ENCODE results near the gene KTN1.

The KTN1 gene

GRCh38 chr14:55593698-55594097 lies 13.7 kb downstream of the KTN1 start:
- no peak overlapping the region for H3K4me3 ChIP-seq (ENCODE audit: low read depth, low read length)
- no peak overlapping the region for H3K27ac ChIP-seq (ENCODE audit: low read depth, low read length)
- peaks cover 8% of the 10 kb centered on the region; the same call in 1 of the 2 replicates for H3K9me3 ChIP-seq (ENCODE audit: control insufficient read depth, insufficient read depth, low read depth, low read length)

GRCh38 chr14:55599250-55599879 lies 19.4 kb downstream of the KTN1 start:
- no peak overlapping the region for H3K9ac ChIP-seq (ENCODE audit: low read length)
- peaks cover 19% of the 10 kb centered on the region for H3K4me1 ChIP-seq (ENCODE audit: control insufficient read depth, insufficient read depth, low read length)
- H3K27ac ChIP-seq (ENCODE audit: low read depth, low read length): no peak overlapping the region
- peaks cover 5% of the 10 kb centered on the region; the same call in 1 of the 2 replicates for H3K36me3 ChIP-seq (ENCODE audit: control insufficient read depth, insufficient read depth, low read length)
- no peak overlapping the region for H3K4me3 ChIP-seq (ENCODE audit: low read depth, low read length)
- no peaks in the 10 kb centered on the region for H3K27me3 ChIP-seq (ENCODE audit: control insufficient read depth, insufficient read depth, low read length)
- peaks cover 8% of the 10 kb centered on the region; the same call in 1 of the 2 replicates for H3K9me3 ChIP-seq (ENCODE audit: control insufficient read depth, insufficient read depth, low read depth, low read length)

More at GRCh38 chr14:55593698-55594097, 13.7 kb downstream of the KTN1 start:
- H3K9ac ChIP-seq (ENCODE audit: low read length): no peak overlapping the region
- H3K36me3 ChIP-seq (ENCODE audit: control insufficient read depth, insufficient read depth, low read length): peaks cover 2% of the 10 kb centered on the region; the same call in 1 of the 2 replicates
- H3K27me3 ChIP-seq (ENCODE audit: control insufficient read depth, insufficient read depth, low read length): no peaks in the 10 kb centered on the region
- peaks cover 30% of the 10 kb centered on the region for H3K4me1 ChIP-seq (ENCODE audit: control insufficient read depth, insufficient read depth, low read length)

GRCh38 chr14:55600784-55601561 lies 21.0 kb downstream of the KTN1 start:
- no peaks in the 10 kb centered on the region for H3K27me3 ChIP-seq (ENCODE audit: control insufficient read depth, insufficient read depth, low read length)
- peaks cover 35% of the 10 kb centered on the region for H3K4me1 ChIP-seq (ENCODE audit: control insufficient read depth, insufficient read depth, low read length)
- peaks cover 4% of the 10 kb centered on the region; the same call in 1 of the 2 replicates for H3K9me3 ChIP-seq (ENCODE audit: control insufficient read depth, insufficient read depth, low read depth, low read length)
- no peak overlapping the region for H3K27ac ChIP-seq (ENCODE audit: low read depth, low read length)
- no peak overlapping the region for H3K4me3 ChIP-seq (ENCODE audit: low read depth, low read length)
- no peak overlapping the region for H3K9ac ChIP-seq (ENCODE audit: low read length)
- H3K36me3 ChIP-seq (ENCODE audit: control insufficient read depth, insufficient read depth, low read length): peaks cover 3% of the 10 kb centered on the region; the same call in 1 of the 2 replicates

- H3K4me3 ChIP-seq (ENCODE audit: low read depth, low read length): no peak overlapping the region
- H3K9ac ChIP-seq (ENCODE audit: low read length): no peak overlapping the region
- H3K9me3 ChIP-seq (ENCODE audit: control insufficient read depth, insufficient read depth, low read depth, low read length): no peaks in the 10 kb centered on the region; the same call in 1 of the 2 replicates
- no peaks in the 10 kb centered on the region for H3K27me3 ChIP-seq (ENCODE audit: control insufficient read depth, insufficient read depth, low read length)
- H3K36me3 ChIP-seq (ENCODE audit: control insufficient read depth, insufficient read depth, low read length): 0 out of 2 replicates have a peak, but pooled peaks cover 3% of the 10 kb centered on the region
- peaks cover 55% of the 10 kb centered on the region for H3K4me1 ChIP-seq (ENCODE audit: control insufficient read depth, insufficient read depth, low read length)
- no peak overlapping the region for H3K27ac ChIP-seq (ENCODE audit: low read depth, low read length)
Observed at GRCh38 chr14:55603401-55603953, 23.5 kb downstream of the KTN1 start.

- Histone ChIP-seq H3K9me3 (ENCODE audit: control insufficient read depth, insufficient read depth, low read depth, low read length) (no peaks in the 10 kb centered on the region), H3K9ac (ENCODE audit: low read length) (no peak overlapping the region), H3K27me3 (ENCODE audit: control insufficient read depth, insufficient read depth, low read length) (no peaks in the 10 kb centered on the region), H3K36me3 (ENCODE audit: control insufficient read depth, insufficient read depth, low read length) (0 out of 2 replicates have a peak, but pooled peaks cover 3% of the 10 kb centered on the region), H3K4me3 (ENCODE audit: low read depth, low read length) (no peak overlapping the region), H3K27ac (ENCODE audit: low read depth, low read length) (0 out of 2 replicates have a peak overlapping the region, but pooled peaks have one; percentile 73), H3K4me1 (ENCODE audit: control insufficient read depth, insufficient read depth, low read length) (peaks cover 62% of the 10 kb centered on the region)
Observed at GRCh38 chr14:55604488-55604887, 24.5 kb downstream of the KTN1 start.

- H3K27ac ChIP-seq (ENCODE audit: low read depth, low read length): peak overlapping the region; percentile 73
- 0 out of 2 replicates have a peak, but pooled peaks cover 3% of the 10 kb centered on the region for H3K36me3 ChIP-seq (ENCODE audit: control insufficient read depth, insufficient read depth, low read length)
- H3K9ac ChIP-seq (ENCODE audit: low read length): no peak overlapping the region
- peaks cover 63% of the 10 kb centered on the region for H3K4me1 ChIP-seq (ENCODE audit: control insufficient read depth, insufficient read depth, low read length)
- no peaks in the 10 kb centered on the region for H3K9me3 ChIP-seq (ENCODE audit: control insufficient read depth, insufficient read depth, low read depth, low read length)
- H3K27me3 ChIP-seq (ENCODE audit: control insufficient read depth, insufficient read depth, low read length): no peaks in the 10 kb centered on the region
- no peak overlapping the region for H3K4me3 ChIP-seq (ENCODE audit: low read depth, low read length)
Observed at GRCh38 chr14:55604900-55605418, 25.0 kb downstream of the KTN1 start.

- Histone ChIP-seq H3K4me1 (ENCODE audit: control insufficient read depth, insufficient read depth, low read length) (peaks cover 65% of the 10 kb centered on the region), H3K27ac (ENCODE audit: low read depth, low read length) (peak overlapping the region; percentile 73), H3K9ac (ENCODE audit: low read length) (no peak overlapping the region), H3K4me3 (ENCODE audit: low read depth, low read length) (no peak overlapping the region), H3K9me3 (ENCODE audit: control insufficient read depth, insufficient read depth, low read depth, low read length) (no peaks in the 10 kb centered on the region), H3K27me3 (ENCODE audit: control insufficient read depth, insufficient read depth, low read length) (no peaks in the 10 kb centered on the region), H3K36me3 (ENCODE audit: control insufficient read depth, insufficient read depth, low read length) (0 out of 2 replicates have a peak, but pooled peaks cover 3% of the 10 kb centered on the region)
Observed at GRCh38 chr14:55605793-55606192, 25.8 kb downstream of the KTN1 start.

GRCh38 chr14:55607386-55607785 lies 27.4 kb downstream of the KTN1 start:
- Histone ChIP-seq H3K9ac (ENCODE audit: low read length) (no peak overlapping the region), H3K4me3 (ENCODE audit: low read depth, low read length) (no peak overlapping the region), H3K36me3 (ENCODE audit: control insufficient read depth, insufficient read depth, low read length) (no peaks in the 10 kb centered on the region), H3K27ac (ENCODE audit: low read depth, low read length) (peak overlapping the region; percentile 34; the same call in 1 of the 2 replicates), H3K27me3 (ENCODE audit: control insufficient read depth, insufficient read depth, low read length) (no peaks in the 10 kb centered on the region), H3K4me1 (ENCODE audit: control insufficient read depth, insufficient read depth, low read length) (peaks cover 65% of the 10 kb centered on the region), H3K9me3 (ENCODE audit: control insufficient read depth, insufficient read depth, low read depth, low read length) (no peaks in the 10 kb centered on the region)

- H3K9ac ChIP-seq (ENCODE audit: low read length): no peak overlapping the region
- H3K4me3 ChIP-seq (ENCODE audit: low read depth, low read length): no peak overlapping the region
- H3K36me3 ChIP-seq (ENCODE audit: control insufficient read depth, insufficient read depth, low read length): peaks cover 15% of the 10 kb centered on the region
- no peaks in the 10 kb centered on the region for H3K9me3 ChIP-seq (ENCODE audit: control insufficient read depth, insufficient read depth, low read depth, low read length)
- H3K4me1 ChIP-seq (ENCODE audit: control insufficient read depth, insufficient read depth, low read length): peaks cover 51% of the 10 kb centered on the region
- H3K27ac ChIP-seq (ENCODE audit: low read depth, low read length): 0 out of 2 replicates have a peak overlapping the region, but pooled peaks have one; percentile 10
- H3K27me3 ChIP-seq (ENCODE audit: control insufficient read depth, insufficient read depth, low read length): no peaks in the 10 kb centered on the region
Observed at GRCh38 chr14:55609681-55610080, 29.7 kb downstream of the KTN1 start.

- Histone ChIP-seq H3K9me3 (ENCODE audit: control insufficient read depth, insufficient read depth, low read depth, low read length) (no peaks in the 10 kb centered on the region), H3K27me3 (ENCODE audit: control insufficient read depth, insufficient read depth, low read length) (no peaks in the 10 kb centered on the region), H3K27ac (ENCODE audit: low read depth, low read length) (no peak overlapping the region), H3K36me3 (ENCODE audit: control insufficient read depth, insufficient read depth, low read length) (peaks cover 25% of the 10 kb centered on the region), H3K9ac (ENCODE audit: low read length) (no peak overlapping the region), H3K4me3 (ENCODE audit: low read depth, low read length) (no peak overlapping the region), H3K4me1 (ENCODE audit: control insufficient read depth, insufficient read depth, low read length) (peaks cover 40% of the 10 kb centered on the region)
Observed at GRCh38 chr14:55610713-55611370, 30.8 kb downstream of the KTN1 start.
